HepG2 (cell line): Measurements from ENCODE around the gene CFAP210. TPM values are rescaled to one million over a fixed set of nuclear protein-coding genes. Genes with fewer than 3 reads are reported as not detected.

Experiments
- DR1 ChIP-seq: sonication (generic); formaldehyde crosslinking; IDR thresholded peaks from 2 replicates; pipeline ENCODE4 v1.8.0; 2021; ENCODE audit warnings: mild to moderate bottlenecking, missing genetic modification reagents, inconsistent platforms
- EP300 ChIP-seq, 3 experiments: sonication (generic) in 1 of 3; formaldehyde crosslinking in 1 of 3; IDR thresholded peaks; 2 replicates each; pipeline versions ENCODE4 v1.5.1 to v1.6.1; 2011 to 2020; ENCODE audit warnings: low read depth in 2 of 3, low read length in 2 of 3, borderline replicate concordance in 1 of 3, improper control_type of control experiment in 1 of 3, mild to moderate bottlenecking in 1 of 3, missing genetic modification reagents in 1 of 3, moderate library complexity in 1 of 3
- FIP1L1 ChIP-seq: fragments of 200-400 bp; formaldehyde crosslinking; IDR thresholded peaks from 2 replicates; pipeline ENCODE4 v1.6.1; 2018; ENCODE audit warnings: low read depth, mild to moderate bottlenecking, low read length, moderate library complexity, borderline replicate concordance; ENCODE audit not compliant: insufficient read depth
- FOXA1 ChIP-seq, 2 experiments: fragments of 450-650 bp in 1 of 2; sonication (generic) in 1 of 2; formaldehyde crosslinking in 1 of 2; IDR thresholded peaks; 2 replicates each; pipeline versions ENCODE4 v1.4.0 to v1.6.1; 2016 to 2020; ENCODE audit warnings: missing genetic modification reagents in 1 of 2
- HNRNPH1 ChIP-seq: fragments of 200-400 bp; formaldehyde crosslinking; optimal IDR thresholded peaks from 2 replicates; pipeline ENCODE3; 2017; ENCODE audit warnings: mild to moderate bottlenecking, low read depth, low read length
- KLF15 ChIP-seq: sonication (generic); formaldehyde crosslinking; IDR thresholded peaks from 2 replicates; pipeline ENCODE4 v1.8.1; 2023; ENCODE audit warnings: borderline replicate concordance, mild to moderate bottlenecking, inconsistent platforms, missing genetic modification reagents, mixed read lengths
- NR2F6 ChIP-seq, 2 experiments: IDR thresholded peaks; 2 replicates each; pipeline ENCODE4 v1.6.1; 2016; ENCODE audit warnings: antibody characterized with exemption in 1 of 2, mild to moderate bottlenecking in 1 of 2
- RFX5 ChIP-seq: IDR thresholded peaks from 2 replicates; pipeline ENCODE4 v1.6.1; 2011; ENCODE audit warnings: low read depth, low read length, improper control_type of control experiment
- SALL2 ChIP-seq: sonication (generic); formaldehyde crosslinking; IDR thresholded peaks from 2 replicates; pipeline ENCODE4 v1.8.1; 2023; ENCODE audit warnings: mild to moderate bottlenecking, missing genetic modification reagents, inconsistent platforms
- SIN3A ChIP-seq: IDR thresholded peaks from 2 replicates; pipeline ENCODE4 v1.6.1; 2011; ENCODE audit warnings: low read depth, mild to moderate bottlenecking, control low read depth, low read length, borderline replicate concordance
- SMARCE1 ChIP-seq: fragments of 450-650 bp; IDR thresholded peaks from 2 replicates; pipeline ENCODE4 v1.6.1; 2017; ENCODE audit warnings: borderline replicate concordance
- ZNF713 ChIP-seq: sonication (generic); formaldehyde crosslinking; IDR thresholded peaks from 2 replicates; pipeline ENCODE4 v1.4.0; 2020; ENCODE audit warnings: mild to moderate bottlenecking, missing genetic modification reagents
- polyA plus RNA-seq, 8 experiments: library from polyadenylated mRNA; depleted of rRNA in 3 of 8; stranded (reverse) in 7 of 8; unstranded in 1 of 8; fragments of >200 nt; fragmentation: Illumina TruSeq in 4 of 8; extraction: Trizol in 4 of 8; gene quantifications; 2 replicates each; pipeline versions ENCODE4 v1.2.1 to v1.2.3, GENCODE V29; 2011 to 2016; ENCODE audit warnings: low read depth in 4 of 8, missing spikeins in 1 of 8, mixed read lengths in 1 of 8; ENCODE audit not compliant: insufficient read depth in 1 of 8
- total RNA-seq, 5 experiments: library from RNA; depleted of rRNA; stranded (reverse); fragments of >200 nt; fragmentation: Illumina TruSeq; extraction: Trizol; gene quantifications; 2 replicates each; pipeline ENCODE4 v1.2.3, GENCODE V29; 2016; ENCODE audit warnings: low read depth in 1 of 5
- TF ChIP-seq, protein P1 (sequence below): sonication (generic); formaldehyde crosslinking; IDR thresholded peaks from 2 replicates; pipeline ENCODE4 v1.4.0; 2020; ENCODE audit warnings: missing genetic modification reagents
- TF ChIP-seq, protein P2 (sequence below): IDR thresholded peaks from 2 replicates; pipeline ENCODE4 v1.6.1; 2016; ENCODE audit warnings: low read depth, missing genetic modification reagents, missing compliant biosample characterization
- TF ChIP-seq, protein P3 (sequence below): sonication (generic); formaldehyde crosslinking; IDR thresholded peaks from 2 replicates; pipeline ENCODE4 v1.4.0; 2020; ENCODE audit warnings: missing genetic modification reagents, mild to moderate bottlenecking, borderline replicate concordance
- TF ChIP-seq, protein P4 (sequence below): sonication (generic); formaldehyde crosslinking; IDR thresholded peaks from 2 replicates; pipeline ENCODE4 v1.5.0; 2020; ENCODE audit warnings: missing genetic modification reagents, mild to moderate bottlenecking, borderline replicate concordance

CFAP210 gene
- total and polyA plus RNA-seq, 2 of the 13 experiments (the other 11 are each of a cell fraction or from before 2014, with no cell fraction given): 0.18 TPM; not detected in 1

DNA sequence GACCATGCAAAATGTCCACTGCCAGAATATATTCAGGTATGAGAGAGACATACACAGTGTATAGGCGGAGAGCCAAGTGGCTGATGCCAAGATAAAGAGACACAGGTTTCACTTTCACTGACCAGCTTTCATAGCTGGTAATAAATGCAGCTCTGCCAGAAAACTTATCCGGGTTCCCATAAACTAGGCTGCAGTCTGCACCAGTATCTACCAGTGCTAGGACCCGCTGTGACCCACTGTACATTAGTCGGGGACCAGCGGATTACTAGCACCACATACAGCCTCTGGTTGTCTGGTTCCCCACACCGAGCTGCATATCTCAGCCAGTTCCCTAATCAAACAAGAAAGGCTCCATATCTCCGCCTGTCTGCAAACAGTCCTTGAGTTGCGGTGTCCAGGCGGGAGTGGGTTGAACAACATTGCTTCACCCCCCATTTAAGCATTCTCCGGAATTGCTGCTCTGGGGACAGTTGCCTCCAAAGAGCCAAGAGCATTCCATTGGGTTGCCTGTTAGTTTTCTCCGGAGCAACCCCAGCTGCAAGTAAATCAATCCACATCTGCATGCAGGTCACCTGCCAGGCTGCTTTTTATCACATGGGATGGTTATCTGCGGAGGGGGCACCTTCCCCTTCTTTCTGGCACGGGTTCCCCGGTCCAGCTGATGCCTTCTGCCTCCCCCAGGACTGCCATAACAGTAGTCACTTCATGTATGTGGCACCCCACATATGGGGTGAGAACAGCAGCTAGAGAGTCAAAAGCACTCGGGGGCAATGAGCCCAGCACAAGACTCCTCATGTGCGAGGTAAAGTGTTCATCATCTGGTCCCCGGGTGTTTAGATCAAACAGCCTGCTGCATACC lies 21.4 kb upstream of the CFAP210 start (continued):
- TF ChIP-seq FOXA1 (IDR thresholded peaks at IDR 0.05) (no peak), FOXA1 (CRISPR knock-in tag; IDR thresholded peaks at IDR 0.05) (peak; percentile 96), SMARCE1 (no peak), EP300 (IDR thresholded peaks at IDR 0.05; ENCODE audit: low read depth in 2 of 2, low read length in 2 of 2) (peak; percentile 80 to 94; a peak in 3 of 4 replicates), EP300 (CRISPR knock-in tag; IDR thresholded peaks at IDR 0.05; ENCODE audit: borderline replicate concordance) (peak; percentile 85), DR1 (CRISPR knock-in tag) (no peak), NR2F6 (IDR thresholded peaks at IDR 0.05) (peak; percentile 58; the same call in 1 of the 2 replicates), NR2F6 (CRISPR knock-in tag; IDR thresholded peaks at IDR 0.05) (peak; percentile 51), ZNF713 (CRISPR knock-in tag) (no peak), RFX5 (no peak), FIP1L1 (no peak), SIN3A (peak; percentile 66; the same call in 1 of the 2 replicates), HNRNPH1 (no peak), KLF15 (CRISPR knock-in tag) (no peak), SALL2 (CRISPR knock-in tag) (no peak)
- TF ChIP-seq, protein P1, sequence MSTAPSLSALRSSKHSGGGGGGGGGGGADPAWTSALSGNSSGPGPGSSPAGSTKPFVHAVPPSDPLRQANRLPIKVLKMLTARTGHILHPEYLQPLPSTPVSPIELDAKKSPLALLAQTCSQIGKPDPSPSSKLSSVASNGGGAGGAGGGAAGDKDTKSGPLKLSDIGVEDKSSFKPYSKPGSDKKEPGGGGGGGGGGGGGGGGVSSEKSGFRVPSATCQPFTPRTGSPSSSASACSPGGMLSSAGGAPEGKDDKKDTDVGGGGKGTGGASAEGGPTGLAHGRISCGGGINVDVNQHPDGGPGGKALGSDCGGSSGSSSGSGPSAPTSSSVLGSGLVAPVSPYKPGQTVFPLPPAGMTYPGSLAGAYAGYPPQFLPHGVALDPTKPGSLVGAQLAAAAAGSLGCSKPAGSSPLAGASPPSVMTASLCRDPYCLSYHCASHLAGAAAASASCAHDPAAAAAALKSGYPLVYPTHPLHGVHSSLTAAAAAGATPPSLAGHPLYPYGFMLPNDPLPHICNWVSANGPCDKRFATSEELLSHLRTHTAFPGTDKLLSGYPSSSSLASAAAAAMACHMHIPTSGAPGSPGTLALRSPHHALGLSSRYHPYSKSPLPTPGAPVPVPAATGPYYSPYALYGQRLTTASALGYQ (CRISPR knock-in tag): no peak
- TF ChIP-seq, protein P2, sequence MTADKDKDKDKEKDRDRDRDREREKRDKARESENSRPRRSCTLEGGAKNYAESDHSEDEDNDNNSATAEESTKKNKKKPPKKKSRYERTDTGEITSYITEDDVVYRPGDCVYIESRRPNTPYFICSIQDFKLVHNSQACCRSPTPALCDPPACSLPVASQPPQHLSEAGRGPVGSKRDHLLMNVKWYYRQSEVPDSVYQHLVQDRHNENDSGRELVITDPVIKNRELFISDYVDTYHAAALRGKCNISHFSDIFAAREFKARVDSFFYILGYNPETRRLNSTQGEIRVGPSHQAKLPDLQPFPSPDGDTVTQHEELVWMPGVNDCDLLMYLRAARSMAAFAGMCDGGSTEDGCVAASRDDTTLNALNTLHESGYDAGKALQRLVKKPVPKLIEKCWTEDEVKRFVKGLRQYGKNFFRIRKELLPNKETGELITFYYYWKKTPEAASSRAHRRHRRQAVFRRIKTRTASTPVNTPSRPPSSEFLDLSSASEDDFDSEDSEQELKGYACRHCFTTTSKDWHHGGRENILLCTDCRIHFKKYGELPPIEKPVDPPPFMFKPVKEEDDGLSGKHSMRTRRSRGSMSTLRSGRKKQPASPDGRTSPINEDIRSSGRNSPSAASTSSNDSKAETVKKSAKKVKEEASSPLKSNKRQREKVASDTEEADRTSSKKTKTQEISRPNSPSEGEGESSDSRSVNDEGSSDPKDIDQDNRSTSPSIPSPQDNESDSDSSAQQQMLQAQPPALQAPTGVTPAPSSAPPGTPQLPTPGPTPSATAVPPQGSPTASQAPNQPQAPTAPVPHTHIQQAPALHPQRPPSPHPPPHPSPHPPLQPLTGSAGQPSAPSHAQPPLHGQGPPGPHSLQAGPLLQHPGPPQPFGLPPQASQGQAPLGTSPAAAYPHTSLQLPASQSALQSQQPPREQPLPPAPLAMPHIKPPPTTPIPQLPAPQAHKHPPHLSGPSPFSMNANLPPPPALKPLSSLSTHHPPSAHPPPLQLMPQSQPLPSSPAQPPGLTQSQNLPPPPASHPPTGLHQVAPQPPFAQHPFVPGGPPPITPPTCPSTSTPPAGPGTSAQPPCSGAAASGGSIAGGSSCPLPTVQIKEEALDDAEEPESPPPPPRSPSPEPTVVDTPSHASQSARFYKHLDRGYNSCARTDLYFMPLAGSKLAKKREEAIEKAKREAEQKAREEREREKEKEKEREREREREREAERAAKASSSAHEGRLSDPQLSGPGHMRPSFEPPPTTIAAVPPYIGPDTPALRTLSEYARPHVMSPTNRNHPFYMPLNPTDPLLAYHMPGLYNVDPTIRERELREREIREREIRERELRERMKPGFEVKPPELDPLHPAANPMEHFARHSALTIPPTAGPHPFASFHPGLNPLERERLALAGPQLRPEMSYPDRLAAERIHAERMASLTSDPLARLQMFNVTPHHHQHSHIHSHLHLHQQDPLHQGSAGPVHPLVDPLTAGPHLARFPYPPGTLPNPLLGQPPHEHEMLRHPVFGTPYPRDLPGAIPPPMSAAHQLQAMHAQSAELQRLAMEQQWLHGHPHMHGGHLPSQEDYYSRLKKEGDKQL: peak; percentile 90; the same call in 1 of the 2 replicates
- TF ChIP-seq, protein P3, sequence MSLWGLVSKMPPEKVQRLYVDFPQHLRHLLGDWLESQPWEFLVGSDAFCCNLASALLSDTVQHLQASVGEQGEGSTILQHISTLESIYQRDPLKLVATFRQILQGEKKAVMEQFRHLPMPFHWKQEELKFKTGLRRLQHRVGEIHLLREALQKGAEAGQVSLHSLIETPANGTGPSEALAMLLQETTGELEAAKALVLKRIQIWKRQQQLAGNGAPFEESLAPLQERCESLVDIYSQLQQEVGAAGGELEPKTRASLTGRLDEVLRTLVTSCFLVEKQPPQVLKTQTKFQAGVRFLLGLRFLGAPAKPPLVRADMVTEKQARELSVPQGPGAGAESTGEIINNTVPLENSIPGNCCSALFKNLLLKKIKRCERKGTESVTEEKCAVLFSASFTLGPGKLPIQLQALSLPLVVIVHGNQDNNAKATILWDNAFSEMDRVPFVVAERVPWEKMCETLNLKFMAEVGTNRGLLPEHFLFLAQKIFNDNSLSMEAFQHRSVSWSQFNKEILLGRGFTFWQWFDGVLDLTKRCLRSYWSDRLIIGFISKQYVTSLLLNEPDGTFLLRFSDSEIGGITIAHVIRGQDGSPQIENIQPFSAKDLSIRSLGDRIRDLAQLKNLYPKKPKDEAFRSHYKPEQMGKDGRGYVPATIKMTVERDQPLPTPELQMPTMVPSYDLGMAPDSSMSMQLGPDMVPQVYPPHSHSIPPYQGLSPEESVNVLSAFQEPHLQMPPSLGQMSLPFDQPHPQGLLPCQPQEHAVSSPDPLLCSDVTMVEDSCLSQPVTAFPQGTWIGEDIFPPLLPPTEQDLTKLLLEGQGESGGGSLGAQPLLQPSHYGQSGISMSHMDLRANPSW (CRISPR knock-in tag): 0 out of 2 replicates have a peak, but pooled peaks have one; percentile 51
- TF ChIP-seq, protein P4, sequence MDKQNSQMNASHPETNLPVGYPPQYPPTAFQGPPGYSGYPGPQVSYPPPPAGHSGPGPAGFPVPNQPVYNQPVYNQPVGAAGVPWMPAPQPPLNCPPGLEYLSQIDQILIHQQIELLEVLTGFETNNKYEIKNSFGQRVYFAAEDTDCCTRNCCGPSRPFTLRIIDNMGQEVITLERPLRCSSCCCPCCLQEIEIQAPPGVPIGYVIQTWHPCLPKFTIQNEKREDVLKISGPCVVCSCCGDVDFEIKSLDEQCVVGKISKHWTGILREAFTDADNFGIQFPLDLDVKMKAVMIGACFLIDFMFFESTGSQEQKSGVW: no peak
